OCI-LY3 (cell line): ENCODE measurements around the gene EEF1AKMT2.
A peak's percentile ranks its signal among the peaks of the same experiment; 100 is the strongest.

Experiments used
- H2AFZ ChIP-seq: fragments of 200-600, 300-600 bp; shearing (Covaris generic); 2 replicates; pipeline ENCODE4 v1.6.0; 2014; ENCODE audit warnings: antibody characterized with exemption, low read depth, low read length
- H3K27ac ChIP-seq: fragments of 200-600, 300-600 bp; sonication (generic); 2 replicates; pipeline ENCODE4 v1.5.1; 2014; ENCODE audit warnings: mild to moderate bottlenecking, low read length, moderate library complexity, mixed read lengths
- H3K27me3 ChIP-seq: fragments of 200-600, 300-600 bp; sonication (generic); 2 replicates; pipeline ENCODE4 v1.6.1; 2014; ENCODE audit warnings: low read depth, low read length, mixed read lengths
- H3K36me3 ChIP-seq: fragments of 200-600, 300-600 bp; sonication (generic); replicated peaks from 2 replicates; pipeline ENCODE3; 2014; ENCODE audit warnings: low read depth, low read length, mixed read lengths
- H3K4me1 ChIP-seq: fragments of 300-600, 200-600 bp; sonication (generic); 2 replicates; pipeline ENCODE4 v1.6.1; 2014; ENCODE audit warnings: low read length, mixed read lengths
- H3K4me2 ChIP-seq: fragments of 200-600, 300-600 bp; sonication (generic); 2 replicates; pipeline ENCODE4 v1.6.1; 2014; ENCODE audit warnings: low read length, mixed read lengths
- H3K4me3 ChIP-seq: fragments of 300-600, 200-600 bp; sonication (generic); 2 replicates; pipeline ENCODE4 v1.5.1; 2014; ENCODE audit warnings: antibody characterized with exemption, mild to moderate bottlenecking, low read length, moderate library complexity
- H3K79me2 ChIP-seq: fragments of 300-600, 200-600 bp; shearing (Covaris generic); 2 replicates; pipeline ENCODE4 v1.6.1; 2014; ENCODE audit warnings: mild to moderate bottlenecking, low read length, mixed read lengths
- H3K9ac ChIP-seq: fragments of 300-600, 200-600 bp; shearing (Covaris generic); 2 replicates; pipeline ENCODE4 v1.6.0; 2014; ENCODE audit warnings: mild to moderate bottlenecking, low read length, moderate library complexity
- H3K9me3 ChIP-seq: fragments of 200-600, 300-600 bp; shearing (Covaris generic); 2 replicates; pipeline ENCODE4 v1.6.1; 2014; ENCODE audit warnings: low read length, mixed read lengths; ENCODE audit not compliant: insufficient read depth
- H4K20me1 ChIP-seq: fragments of 200-600, 300-600 bp; sonication (generic); 2 replicates; pipeline ENCODE4 v1.6.1; 2016; ENCODE audit warnings: low read length, mixed read lengths; ENCODE audit not compliant: insufficient read depth
- EZH2phosphoT487 ChIP-seq: fragments of 200-600 bp; shearing (Covaris generic); IDR thresholded peaks from 2 replicates; pipeline ENCODE4 v1.6.1; 2018; ENCODE audit warnings: antibody characterized with exemption, mixed run types, low read depth
- TF ChIP-seq, protein P1 (sequence below): fragments of 200-600, 300-600 bp; sonication (generic); IDR thresholded peaks from 2 replicates; pipeline ENCODE4 v1.5.1; 2014; ENCODE audit warnings: antibody characterized with exemption, low read length, low read depth

The EEF1AKMT2 gene

DNA sequence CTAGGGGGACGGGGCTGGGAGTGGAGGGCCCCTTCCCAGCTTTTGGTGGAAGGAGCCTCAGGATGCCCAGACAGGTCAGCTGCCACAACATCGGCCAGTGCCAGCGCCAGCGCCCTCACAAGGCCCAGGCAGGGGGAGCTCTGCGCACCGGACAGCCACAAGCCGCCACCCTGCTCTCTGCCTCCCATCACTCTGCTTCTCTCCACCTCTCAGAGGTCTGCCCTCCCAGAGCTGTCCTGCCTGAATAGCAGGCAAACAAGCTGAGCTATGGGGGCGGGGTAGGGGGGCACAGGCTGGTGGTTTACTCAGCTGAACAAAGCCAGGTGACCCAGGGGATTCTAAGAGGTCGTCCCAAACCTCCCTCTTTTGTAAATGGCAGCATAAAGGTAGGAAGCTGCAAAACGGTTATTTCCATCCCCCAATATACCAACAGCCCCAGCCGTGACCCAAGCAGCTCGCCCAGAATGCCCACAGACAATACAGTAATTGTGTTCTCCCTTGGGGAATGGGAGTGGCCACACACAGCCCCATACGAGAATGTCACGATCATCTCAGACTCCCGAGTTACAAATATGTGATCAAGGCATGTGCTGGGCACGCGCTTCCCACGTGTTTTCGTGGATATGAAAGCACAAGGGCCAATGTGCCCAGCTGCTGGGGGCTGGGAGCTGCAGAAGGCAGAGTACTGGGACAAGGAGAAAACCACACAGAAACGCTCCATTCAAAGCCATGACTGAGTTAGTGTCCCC lies 67.2 kb downstream of the EEF1AKMT2 start:
- no peak overlapping the region for H2AFZ ChIP-seq
- no peak overlapping the region for H3K27ac ChIP-seq
- H3K9ac ChIP-seq = no peak overlapping the region
- TF ChIP-seq, protein P1, sequence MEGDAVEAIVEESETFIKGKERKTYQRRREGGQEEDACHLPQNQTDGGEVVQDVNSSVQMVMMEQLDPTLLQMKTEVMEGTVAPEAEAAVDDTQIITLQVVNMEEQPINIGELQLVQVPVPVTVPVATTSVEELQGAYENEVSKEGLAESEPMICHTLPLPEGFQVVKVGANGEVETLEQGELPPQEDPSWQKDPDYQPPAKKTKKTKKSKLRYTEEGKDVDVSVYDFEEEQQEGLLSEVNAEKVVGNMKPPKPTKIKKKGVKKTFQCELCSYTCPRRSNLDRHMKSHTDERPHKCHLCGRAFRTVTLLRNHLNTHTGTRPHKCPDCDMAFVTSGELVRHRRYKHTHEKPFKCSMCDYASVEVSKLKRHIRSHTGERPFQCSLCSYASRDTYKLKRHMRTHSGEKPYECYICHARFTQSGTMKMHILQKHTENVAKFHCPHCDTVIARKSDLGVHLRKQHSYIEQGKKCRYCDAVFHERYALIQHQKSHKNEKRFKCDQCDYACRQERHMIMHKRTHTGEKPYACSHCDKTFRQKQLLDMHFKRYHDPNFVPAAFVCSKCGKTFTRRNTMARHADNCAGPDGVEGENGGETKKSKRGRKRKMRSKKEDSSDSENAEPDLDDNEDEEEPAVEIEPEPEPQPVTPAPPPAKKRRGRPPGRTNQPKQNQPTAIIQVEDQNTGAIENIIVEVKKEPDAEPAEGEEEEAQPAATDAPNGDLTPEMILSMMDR = no peak
- TF ChIP-seq EZH2phosphoT487 = no peak
- H3K4me1 ChIP-seq = peaks cover 79% of the 10 kb centered on the region
- H3K36me3 ChIP-seq = peaks cover 12% of the 10 kb centered on the region
- no peaks in the 10 kb centered on the region for H3K9me3 ChIP-seq
- peaks cover 81% of the 10 kb centered on the region for H3K79me2 ChIP-seq
- peak overlapping the region; percentile 71 for H3K4me2 ChIP-seq
- H4K20me1 ChIP-seq = peaks cover 19% of the 10 kb centered on the region
- H3K27me3 ChIP-seq = no peaks in the 10 kb centered on the region
- 0 out of 2 replicates have a peak overlapping the region, but pooled peaks have one; percentile 42 for H3K4me3 ChIP-seq

DNA sequence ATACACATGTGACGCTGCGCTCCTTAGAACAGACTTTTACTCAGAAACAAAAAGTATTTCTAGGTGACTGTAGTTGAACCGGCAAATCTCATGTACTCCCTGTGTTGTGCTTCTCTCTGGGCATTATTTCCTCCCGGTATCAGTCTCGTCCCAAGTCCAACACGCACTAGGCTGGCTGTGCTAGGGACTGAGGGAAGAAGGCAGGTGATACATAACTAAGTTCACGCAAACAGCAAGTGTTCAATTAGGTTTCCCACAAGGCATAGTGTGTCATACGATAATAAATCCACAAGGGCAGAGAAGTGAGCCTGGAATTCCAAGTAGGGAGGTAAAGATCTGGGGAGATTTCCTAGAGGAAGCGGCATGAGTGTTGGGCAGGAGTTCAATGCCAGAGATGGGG lies 67.9 kb downstream of the EEF1AKMT2 start:
- H4K20me1 ChIP-seq = peaks cover 17% of the 10 kb centered on the region
- peaks cover 76% of the 10 kb centered on the region for H3K79me2 ChIP-seq
- no peaks in the 10 kb centered on the region for H3K9me3 ChIP-seq
- H3K9ac ChIP-seq = peak overlapping the region; percentile 48; the same call in 1 of the 2 replicates
- peaks cover 9% of the 10 kb centered on the region for H3K36me3 ChIP-seq
- H3K27me3 ChIP-seq = no peaks in the 10 kb centered on the region
- TF ChIP-seq EZH2phosphoT487 = no peak
- TF ChIP-seq, protein P1 = no peak
- peak overlapping the region; percentile 85 for H3K27ac ChIP-seq
- peaks cover 76% of the 10 kb centered on the region for H3K4me1 ChIP-seq
- H3K4me2 ChIP-seq = peak overlapping the region; percentile 71
- H3K4me3 ChIP-seq = peak overlapping the region; percentile 42; the same call in 1 of the 2 replicates
- no peak overlapping the region for H2AFZ ChIP-seq

DNA sequence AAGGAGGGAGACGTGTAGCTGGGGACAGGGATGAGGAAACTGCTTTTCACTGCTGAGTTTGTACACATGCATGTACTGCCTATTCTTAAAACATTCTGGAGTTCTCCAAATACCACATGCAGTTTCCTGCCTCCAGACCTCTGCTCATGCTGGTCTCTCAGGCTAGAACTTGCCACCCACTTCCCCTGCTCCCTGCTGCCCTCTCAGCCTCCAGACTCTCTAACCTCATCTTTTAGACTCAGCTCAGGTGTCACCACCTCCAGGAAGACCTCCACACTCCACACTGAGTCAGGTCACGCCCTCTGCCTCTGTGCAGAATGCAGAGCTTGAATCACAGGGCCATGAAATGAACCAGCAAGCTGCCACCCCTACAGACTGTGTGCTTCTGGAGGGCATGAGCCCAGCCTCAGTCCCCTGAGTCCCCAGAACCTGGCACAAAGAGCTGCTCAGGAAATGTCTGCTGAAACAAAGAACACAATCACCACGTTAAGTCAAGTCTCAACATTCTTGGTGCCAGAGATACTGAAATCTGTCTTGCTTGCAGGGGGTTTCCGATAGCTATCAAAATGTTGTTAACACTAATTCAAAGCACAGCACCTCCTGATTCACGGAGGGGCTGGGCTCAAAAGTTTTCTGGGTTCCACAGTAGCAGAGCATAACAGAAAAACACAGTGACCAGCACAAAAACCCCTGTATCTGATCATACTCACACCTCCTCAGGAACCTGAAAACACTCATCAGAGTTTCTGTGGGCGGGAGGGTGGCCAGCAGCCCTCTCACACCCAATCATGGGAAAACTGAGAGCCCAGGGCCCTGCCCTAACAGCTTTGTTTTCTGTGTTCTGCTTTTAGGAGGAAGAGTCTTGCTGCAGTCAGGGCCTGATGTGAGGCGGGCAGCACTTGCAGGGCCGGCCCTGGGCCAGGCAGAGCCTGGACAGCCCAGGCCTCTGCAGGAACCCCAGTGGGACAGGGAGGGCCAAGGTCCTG lies 68.6 kb downstream of the EEF1AKMT2 start:
- peaks cover 72% of the 10 kb centered on the region for H3K79me2 ChIP-seq
- peak overlapping the region; percentile 48 for H3K9ac ChIP-seq
- peak overlapping the region; percentile 42; the same call in 1 of the 2 replicates for H3K4me3 ChIP-seq
- peak overlapping the region; percentile 85 for H3K27ac ChIP-seq
- peaks cover 11% of the 10 kb centered on the region for H4K20me1 ChIP-seq
- H3K4me1 ChIP-seq = peaks cover 74% of the 10 kb centered on the region
- H2AFZ ChIP-seq = no peak overlapping the region
- no peak for TF ChIP-seq EZH2phosphoT487
- TF ChIP-seq, protein P1 = no peak
- H3K9me3 ChIP-seq = no peaks in the 10 kb centered on the region
- peak overlapping the region; percentile 71 for H3K4me2 ChIP-seq
- H3K36me3 ChIP-seq = peaks cover 8% of the 10 kb centered on the region
- H3K27me3 ChIP-seq = no peaks in the 10 kb centered on the region
